NCI-H1694 treated with DMSO at 0.1 percent for 48 hours (cell line): Measurements from ENCODE around the gene PIGN.
"Not testable (repeated sequence)": the region's sequence is repeated elsewhere in the genome, so short reads cannot be mapped to it uniquely, and the experiment has no call there.

Experiments
- DNase-seq: peaks from one replicate; lab custom pipeline; 2025; lab: John Stamatoyannopoulos, UW

PIGN gene

GRCh38 chr18:62182220-62182619 lies 4.6 kb downstream of the PIGN start:
- DNase-seq = no peak

DNA sequence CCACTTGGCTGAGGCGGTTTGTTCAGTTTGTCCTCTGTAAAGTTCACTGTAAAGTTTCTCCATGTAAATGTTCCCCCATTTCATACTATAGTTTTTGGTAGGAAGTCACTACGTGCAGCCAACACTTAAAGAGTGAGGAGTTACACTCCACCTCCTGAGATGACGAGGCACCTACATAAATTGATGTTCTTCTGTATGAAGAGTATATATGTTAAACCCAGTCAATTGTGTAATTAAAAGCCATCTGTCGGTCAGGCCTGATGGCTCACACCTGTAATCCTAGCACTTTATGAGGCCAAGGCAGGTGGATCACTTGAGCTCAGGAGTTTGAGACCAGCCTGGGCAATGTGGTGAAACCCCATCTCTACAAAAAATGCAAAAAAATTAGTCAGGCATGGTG lies 7.6 kb downstream of the PIGN start:
- no peak for DNase-seq

DNA sequence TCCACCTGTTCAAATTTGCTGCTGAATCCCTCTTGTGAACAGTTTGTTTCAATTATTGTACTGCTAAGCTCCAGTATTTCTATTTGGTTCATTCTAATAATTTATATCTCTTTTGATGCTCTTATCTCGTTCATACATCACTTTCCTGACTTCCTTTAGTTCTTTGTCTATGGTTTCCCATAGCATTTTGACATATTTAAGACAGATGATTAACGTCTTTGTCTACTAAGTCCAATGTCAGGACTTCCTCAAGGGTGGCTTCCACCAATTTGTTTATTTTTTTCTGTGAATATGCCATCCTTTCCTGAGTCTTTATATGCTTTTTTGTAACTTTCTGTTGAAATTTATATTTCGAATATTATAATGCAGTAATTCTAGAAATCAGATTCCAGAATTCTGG lies 9.6 kb downstream of the PIGN start:
- DNase-seq = no peak

DNA sequence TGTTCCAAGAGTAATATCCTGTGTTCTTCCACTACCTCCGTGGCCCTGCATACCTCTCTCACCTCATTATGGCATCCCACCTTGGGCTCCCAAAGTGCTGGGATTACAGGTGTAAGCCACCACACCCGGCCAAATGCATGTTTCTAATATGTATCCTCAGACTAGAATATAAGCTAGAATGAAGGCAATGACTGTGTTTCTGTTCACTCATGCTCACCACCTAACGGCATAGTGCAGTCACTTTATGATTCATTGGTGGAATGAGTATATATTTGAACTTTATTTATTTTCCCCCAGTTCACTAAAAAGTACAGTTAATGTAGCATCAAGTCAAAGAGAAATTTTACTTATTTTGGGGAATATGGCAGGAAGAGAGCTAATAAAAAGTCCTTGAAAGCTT lies 11.3 kb downstream of the PIGN start:
- DNase-seq = no peak

DNA sequence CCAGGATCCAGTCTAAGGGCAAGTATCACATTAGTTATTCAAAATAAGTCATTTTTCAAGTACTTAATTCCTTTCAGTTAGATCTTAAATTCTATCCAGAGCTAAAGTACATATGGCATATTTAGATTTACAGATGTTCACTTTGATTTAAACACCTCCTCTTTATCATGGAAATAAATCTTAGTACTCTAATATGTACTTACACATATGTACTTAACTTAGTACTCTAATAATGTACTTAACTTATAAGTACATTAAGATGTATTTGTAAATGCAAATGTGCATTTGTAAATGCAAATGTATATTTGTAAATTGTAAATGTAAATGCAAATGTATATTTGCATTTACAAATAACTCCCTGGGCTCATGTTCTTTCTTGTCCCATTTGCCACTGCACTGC lies 14.6 kb downstream of the PIGN start:
- DNase-seq = no peak

GRCh38 chr18:62170857-62171256 lies 16.0 kb downstream of the PIGN start:
- no peak for DNase-seq

GRCh38 chr18:62166524-62166923 lies 20.3 kb downstream of the PIGN start:
- DNase-seq = not testable (repeated sequence)

GRCh38 chr18:62165583-62165982 lies 21.3 kb downstream of the PIGN start:
- DNase-seq = no peak

DNA sequence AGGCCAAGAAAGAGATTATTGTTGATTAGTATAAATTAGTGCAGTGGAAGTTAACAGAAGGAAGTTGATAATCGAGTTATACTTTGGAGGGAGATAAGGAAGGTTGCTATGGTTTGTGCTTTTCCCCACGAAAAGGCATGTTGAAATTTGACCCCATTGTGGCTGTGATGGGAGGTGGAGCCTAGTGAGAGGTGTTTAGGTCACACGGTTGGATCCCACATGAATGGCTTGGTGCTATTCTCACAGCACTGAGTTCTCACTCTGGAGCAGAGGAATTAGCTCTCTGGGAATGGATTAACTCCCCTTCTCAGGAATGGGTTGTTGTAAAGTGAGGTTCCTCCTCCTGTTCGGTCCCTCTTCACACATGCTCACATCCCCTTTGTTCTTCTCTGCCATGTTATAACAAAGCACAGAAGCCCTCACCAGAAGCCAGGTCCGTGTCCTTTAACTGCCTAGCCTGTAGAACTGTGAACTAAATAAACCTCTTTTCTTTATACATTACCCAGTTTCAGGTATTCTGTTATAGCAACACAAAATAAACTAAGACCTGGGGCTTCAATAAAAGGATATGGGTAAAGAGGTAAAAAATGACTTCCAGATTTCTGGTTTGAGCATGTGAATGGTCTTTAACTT lies 21.9 kb downstream of the PIGN start:
- DNase-seq = no peak

DNA sequence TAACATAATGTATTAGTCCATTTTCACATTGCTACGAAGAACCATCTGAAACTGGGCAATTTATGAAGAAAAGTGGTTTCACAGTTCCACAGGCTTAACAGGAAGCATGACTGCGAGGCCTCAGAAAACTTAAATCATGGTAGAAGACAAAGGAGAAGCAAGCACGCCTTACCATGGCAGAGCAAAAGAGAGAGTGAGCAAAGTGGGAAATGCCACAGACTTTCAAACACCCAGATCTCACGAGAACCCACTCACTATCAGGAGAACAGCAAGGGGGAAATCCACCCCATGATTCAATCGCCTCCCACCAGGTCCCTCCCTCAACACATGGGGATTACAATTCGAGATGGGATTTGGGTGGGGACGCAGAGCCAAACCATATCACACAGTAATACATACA lies 22.5 kb downstream of the PIGN start:
- DNase-seq = no peak

DNA sequence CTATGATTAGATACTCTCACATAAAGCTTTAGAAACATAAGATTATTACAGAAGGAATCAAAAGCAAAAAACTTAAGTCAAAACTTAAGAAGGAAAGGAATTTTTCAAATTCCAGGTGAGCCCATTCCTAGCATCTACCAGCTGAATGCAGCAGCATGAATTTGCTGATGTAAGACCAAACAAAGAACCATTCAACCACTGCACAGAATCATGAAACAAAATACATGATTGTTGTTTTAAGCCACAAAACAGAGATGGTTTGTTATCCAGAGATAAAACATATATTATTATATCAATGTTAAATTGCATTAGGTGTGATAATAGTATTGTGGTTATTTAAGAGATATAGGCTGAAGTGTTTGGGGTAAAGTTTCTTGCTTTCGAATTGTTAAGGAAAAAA lies 29.0 kb downstream of the PIGN start:
- no peak for DNase-seq

DNA sequence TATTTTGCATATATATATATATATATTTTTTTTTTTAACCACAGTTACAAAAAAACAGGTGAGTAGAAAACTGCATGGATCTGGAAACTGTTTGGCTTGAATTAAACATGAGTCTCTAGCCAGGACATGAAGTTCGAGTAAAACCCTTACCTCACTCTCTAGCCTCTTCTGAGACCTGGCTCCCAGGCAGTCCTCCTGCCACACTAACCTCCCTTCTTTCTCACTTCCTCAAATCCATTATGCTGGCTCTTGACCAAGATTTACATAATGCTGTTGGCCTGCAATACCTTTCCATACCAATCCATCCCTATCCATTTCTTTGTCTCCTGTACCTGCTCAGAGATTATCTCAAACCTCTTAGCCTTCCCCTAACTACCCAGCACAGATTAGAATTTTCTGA lies 34.0 kb downstream of the PIGN start:
- DNase-seq = no peak

DNA sequence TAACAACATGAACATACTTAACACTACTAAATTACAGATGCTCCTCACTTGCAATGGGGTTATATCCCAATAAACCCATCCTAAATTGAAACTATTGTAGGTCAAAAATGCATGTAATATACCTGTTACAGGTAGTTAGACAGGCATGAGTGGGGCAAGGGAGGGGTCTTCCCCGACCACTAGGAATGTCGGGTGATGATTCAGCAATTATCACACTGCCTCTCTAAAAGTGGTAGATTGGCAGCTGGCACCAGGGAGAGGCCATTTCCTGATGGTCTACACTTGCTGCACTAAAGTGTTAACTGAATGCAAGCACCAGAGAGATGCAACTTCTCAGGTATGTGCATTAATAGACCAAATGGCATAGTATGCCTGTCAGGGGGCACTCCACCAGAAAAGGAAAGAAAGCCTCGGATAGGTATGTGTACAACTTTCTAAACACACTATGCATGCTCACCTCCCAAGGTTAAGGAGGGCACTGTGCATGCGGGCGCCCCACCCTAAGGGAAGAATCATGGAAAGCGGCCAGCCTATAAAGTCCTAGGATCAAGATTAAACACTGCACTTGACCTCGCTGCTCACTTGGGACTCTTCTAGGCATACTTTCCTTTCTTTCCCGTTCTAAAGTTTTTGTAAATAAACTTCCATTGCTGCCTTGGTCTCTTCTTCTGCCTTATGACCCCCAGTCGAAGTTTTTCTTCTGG lies 35.6 kb downstream of the PIGN start:
- DNase-seq = no peak

DNA sequence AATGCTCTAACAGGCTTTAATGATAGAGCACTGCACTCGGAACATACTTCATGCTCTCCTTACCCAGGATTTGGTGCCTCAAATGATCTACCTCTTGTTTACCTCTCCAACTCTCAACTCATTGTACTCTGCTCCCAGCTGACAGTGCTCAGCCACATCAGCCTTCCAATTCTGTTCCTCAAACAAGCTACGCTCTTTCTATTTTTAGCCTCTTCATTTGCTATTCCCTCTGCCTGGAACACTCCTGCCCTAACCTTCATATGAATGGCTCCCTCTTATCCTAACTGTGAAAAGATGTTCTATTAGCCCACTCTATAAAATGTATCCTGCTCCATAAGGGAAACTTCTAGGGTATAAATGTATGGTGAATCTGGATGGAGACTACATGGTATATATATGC lies 42.5 kb downstream of the PIGN start:
- no peak for DNase-seq

DNA sequence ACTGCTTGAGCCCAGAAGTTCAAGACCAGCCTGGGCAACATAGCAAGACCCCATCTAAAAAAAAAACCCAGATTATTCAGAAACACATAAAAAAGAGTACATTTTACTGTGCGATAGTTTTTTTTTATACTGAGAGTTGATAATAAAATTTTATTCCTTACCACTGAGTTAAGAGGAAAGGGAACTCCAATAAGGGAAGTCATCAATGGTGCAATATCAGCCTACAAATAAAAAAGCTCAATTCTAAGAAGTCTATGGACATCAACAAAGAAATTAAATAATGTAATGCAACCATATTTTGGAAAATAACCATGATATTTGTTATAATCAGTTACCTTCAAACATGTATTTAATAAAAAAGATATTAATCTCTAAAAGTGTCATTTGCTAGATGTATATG lies 46.6 kb downstream of the PIGN start:
- no peak for DNase-seq

DNA sequence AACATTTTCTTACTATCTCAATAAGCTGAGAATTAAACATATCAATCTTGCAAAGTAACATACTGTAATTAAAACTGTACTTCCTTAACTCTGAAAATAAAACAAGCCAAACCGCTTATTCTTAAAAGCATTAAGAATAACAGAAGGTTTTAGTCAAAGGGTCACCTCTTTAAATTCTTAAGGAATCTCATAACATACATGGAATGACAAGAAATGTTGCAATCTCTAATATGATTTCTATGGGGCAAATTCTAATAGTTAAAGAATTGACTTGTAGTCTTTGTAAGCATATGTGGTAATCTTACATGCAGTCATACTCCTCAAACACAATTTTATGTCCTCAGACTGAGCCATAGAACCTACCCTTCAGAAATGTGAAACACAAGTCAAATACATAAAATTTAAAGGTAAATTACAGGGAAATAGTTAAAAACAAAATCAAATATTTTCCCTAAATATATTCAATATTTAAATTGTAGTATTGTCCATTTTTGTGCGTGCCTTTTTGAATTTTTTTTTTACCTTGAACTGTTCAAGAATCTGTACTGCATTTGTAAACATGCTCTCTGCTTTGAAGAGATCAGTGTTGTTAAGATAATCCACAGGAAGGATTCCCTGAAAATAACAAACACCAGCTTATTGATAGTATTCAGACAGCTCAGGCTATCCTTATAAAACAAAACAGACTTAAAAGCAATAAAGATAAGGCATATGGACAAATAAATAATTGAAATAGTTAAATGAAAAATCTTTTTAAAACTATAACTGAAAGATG lies 48.2 kb downstream of the PIGN start:
- DNase-seq = no peak

DNA sequence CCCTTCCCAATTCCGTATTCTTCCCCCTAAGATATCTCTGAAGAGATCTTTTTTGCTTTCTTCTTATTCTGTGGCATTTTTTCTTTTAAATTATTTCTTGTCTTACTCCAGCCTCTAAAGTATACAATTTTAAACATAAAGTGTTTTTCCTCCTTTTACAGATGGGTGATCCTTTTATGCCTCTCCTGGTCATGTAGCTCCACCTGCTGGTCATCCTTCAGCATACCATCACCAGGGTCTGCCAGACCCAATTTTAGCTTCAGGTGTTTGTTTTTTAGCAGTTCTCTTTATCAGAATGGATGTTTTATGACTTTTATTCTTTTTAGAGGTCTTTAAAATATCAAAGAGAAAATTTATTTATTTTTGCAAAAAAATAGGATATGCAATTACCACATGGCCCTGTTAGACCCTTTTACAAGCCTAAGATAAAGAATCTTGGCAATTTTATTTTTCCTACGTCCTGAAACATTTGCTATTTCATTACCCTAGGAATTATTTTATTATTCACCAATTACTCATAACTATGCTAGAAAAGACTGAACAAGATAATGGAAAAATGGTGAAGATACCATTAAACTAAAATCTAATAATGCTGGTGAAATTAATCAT lies 55.5 kb downstream of the PIGN start:
- DNase-seq = peak; percentile 40

DNA sequence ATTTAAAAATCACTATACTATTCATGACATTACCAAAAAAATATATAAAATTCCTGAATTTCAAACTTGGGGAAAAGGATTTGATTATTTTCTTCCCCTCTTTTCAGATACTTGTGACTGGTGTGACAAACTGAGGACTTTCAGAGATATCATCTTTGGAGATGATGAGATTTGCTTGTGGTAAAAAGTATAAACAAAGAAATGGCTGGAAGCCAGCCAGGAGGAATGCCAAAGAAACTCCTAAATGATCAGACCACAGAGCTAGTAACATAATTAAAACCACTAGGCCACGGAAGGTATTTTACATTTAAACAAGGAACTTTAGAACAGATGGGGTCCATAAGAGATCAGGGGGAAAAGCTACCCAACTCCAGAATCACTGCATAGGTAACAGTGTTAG lies 58.7 kb downstream of the PIGN start:
- DNase-seq = no peak

DNA sequence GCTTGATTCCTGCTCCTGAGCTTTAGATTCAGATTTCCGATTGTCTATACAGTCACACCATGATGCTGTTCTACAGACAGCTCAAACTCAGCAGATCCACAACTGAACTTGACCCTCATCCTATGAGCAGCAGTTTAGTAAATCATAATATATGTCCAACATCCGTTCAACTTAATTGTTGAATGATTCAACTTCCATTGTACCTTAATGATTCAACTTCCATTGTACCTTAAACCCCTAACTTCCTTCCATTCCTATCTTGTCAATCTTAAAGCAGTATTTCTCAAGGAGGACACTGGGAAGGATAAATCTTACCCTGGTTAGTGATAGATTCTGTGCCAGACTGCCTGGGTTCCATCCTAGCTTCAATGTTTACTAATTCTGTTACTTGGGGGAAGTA lies 60.1 kb downstream of the PIGN start:
- DNase-seq = no peak

DNA sequence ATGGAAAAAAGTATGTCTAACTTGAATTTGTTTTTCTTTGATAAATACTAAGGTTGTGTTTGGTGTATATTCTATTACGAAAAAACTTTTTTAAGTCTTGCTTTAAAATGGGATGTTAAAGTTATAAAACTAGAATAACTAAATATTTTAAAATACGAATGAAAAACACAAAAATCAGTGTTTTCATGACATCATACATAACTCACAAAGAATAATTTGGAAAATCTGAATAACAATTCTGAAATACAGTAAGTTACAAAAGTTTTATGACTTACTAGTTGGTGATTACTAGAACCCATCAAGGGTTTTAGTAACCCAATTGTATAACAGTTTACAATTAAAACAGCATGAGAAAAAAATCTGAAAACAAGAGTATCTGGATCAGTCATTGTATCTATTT lies 61.2 kb downstream of the PIGN start:
- DNase-seq = no peak

DNA sequence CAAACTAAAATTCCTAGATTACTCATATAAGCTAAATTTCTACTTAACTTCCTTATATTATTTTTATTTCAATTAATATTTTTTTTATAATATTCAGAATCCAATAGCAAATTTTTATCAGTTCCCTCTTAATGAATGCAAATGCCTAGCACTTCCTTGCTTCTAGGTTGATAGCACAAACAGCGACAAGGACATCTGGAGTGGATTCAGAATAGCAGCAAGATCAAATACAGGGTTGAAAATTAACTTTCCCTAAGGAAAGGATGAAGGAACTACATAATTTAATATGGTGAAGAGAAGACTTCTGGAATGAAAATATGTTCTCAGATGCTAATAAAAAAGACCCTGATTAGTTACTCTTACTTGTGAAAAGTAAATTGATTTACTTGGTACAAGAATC lies 64.5 kb downstream of the PIGN start:
- no peak for DNase-seq

DNA sequence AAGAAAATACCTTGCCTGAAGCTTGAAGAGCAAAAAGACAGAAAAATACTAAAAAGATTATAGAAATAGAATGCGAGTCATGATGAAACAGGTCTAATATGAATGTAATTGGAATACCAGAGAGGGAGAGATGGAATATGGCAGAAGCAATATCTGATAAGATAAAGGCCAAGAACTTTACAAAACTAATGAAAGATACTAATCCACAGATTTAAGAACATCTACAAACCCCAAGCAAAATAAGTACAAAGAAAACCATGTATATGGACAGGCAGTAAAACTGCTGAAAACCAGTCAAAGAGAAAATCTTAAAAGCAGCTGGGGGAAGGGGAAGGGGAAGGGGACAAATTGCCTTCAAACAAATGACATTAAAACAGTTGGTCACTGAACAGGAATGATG lies 67.0 kb downstream of the PIGN start:
- DNase-seq = no peak

GRCh38 chr18:62118328-62118727 lies 68.5 kb downstream of the PIGN start:
- no peak for DNase-seq
